ENCODE data around the gene CEP295NL. TPM values are rescaled to one million over a fixed set of nuclear protein-coding genes. Genes with fewer than 3 reads are reported as not detected.

Gene CEP295NL, protein sequence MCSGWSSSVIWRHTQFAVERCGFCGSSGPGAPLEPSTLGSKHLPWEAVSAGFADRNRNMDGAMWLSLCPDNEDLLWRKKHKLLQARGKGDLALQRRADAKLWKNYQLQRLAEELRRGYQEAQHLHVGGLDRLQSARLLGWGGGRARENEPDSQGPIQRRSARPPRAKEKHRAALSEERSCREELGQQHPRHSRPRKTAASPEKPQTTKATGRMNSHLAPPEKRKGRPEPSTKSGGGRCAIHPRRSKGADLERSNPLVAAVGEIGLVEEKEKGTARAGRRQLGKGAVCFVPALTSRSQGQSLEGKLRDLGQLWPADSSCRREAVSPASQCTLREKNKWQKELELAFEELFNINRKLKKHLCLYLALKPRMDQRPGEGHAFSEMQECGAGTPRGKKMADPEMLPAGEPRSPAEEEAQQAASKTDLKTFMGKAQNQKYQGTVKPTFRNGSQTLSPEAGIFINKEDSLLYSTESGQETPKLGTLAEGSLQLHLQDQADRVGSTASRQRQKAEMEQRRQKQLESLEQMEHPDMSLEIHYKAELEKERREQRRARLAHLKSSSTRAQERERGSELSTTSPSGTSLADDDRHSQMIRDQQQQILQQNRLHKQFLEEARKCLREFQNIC
- total RNA-seq = under 1 TPM; 0.72 to 0.82 TPM

DNA sequence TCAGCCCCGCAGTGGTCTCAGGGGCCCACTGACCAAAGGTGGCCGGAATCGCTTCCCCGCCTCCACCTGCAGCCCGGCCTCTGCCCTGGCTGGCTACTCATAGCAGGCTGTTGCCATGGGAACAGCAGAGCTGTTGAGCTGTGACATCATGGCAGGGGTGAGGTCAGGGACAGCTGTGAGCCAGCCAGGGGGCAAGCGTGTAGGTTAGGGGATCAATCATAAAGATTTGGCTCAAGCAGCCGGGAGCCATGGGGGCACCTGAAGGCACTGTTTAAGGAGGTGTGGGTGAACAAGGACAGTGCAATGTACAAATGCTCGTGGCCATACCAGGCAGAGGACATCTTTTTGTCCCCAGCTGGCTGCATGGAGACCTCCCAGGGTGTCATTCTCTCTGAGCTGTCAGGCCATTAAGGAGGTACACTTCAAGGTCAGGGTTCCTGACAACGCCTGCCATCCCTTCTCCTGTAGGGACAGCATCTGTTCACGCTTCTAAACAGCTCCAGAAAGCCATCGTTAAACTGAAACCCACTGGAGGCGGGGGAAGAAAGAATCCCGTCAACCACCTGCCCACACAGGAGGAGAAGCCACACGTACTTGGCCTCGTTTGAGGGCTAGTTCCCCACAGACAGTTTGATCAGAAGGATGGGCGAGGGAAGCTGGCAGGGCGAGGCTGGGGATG, at the start of gene CEP295NL:
Gene CEP295NL, minus strand, starts transcription at position 101 of the 679 bp plus-strand sequence. CDS start 1,373 bp downstream, outside the sequence.
- Histone ChIP-seq H3K27ac (no peak within 1 kb of the TSS), H3K9ac (ENCODE audit: low read depth in 2 of 2, low read length in 2 of 2) (no peak within 1 kb of the TSS), H3K4me1 (no peaks in the 10 kb centered on the region), H3K4me3 (no peak within 1 kb of the TSS), H3K36me3 (no peaks in the 10 kb centered on the region), H3K9me3 (no peaks in the 10 kb centered on the region), H3K27me3 (no peaks in the 10 kb centered on the region)
- DNase-seq = no peak
- TF ChIP-seq, protein P1, sequence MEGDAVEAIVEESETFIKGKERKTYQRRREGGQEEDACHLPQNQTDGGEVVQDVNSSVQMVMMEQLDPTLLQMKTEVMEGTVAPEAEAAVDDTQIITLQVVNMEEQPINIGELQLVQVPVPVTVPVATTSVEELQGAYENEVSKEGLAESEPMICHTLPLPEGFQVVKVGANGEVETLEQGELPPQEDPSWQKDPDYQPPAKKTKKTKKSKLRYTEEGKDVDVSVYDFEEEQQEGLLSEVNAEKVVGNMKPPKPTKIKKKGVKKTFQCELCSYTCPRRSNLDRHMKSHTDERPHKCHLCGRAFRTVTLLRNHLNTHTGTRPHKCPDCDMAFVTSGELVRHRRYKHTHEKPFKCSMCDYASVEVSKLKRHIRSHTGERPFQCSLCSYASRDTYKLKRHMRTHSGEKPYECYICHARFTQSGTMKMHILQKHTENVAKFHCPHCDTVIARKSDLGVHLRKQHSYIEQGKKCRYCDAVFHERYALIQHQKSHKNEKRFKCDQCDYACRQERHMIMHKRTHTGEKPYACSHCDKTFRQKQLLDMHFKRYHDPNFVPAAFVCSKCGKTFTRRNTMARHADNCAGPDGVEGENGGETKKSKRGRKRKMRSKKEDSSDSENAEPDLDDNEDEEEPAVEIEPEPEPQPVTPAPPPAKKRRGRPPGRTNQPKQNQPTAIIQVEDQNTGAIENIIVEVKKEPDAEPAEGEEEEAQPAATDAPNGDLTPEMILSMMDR (IDR thresholded peaks at IDR 0.05) = no peak
- intact Hi-C loops (cut with DNase I) = no loop called here

DNA sequence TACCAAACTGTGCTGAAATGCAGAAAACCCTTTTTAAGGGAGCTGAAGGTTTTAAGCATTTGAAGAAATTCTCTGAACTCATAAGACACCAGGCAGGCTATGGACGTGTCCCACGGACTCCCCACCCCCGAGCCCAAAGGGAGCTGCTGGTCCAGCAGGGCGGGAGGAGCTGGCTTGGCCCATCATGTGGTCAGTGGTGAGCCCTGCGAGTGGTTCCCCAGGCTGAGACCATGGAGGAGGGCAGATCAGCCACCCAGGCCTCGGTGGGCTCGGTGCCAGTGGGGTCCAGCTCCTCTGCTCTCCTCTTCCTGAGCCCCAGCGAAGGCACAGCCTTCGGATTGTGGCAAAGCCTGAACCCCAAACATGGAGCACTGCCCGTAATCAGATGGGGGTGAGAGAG, 49.7 kb upstream of the CEP295NL start:
- DNase-seq = no peak
- TF ChIP-seq, protein P1 (IDR thresholded peaks at IDR 0.05) = no peak
- intact Hi-C loops (cut with DNase I) = no loop called here
- H3K4me3 ChIP-seq = no peak overlapping the region
- no peaks in the 10 kb centered on the region for H3K36me3 ChIP-seq
- H3K4me1 ChIP-seq = no peaks in the 10 kb centered on the region
- no peaks in the 10 kb centered on the region for H3K27me3 ChIP-seq
- H3K27ac ChIP-seq = no peak overlapping the region
- peak overlapping the region; percentile 21 to 24 for H3K9ac ChIP-seq (ENCODE audit: low read depth in 2 of 2, low read length in 2 of 2)
- no peaks in the 10 kb centered on the region for H3K9me3 ChIP-seq

DNA sequence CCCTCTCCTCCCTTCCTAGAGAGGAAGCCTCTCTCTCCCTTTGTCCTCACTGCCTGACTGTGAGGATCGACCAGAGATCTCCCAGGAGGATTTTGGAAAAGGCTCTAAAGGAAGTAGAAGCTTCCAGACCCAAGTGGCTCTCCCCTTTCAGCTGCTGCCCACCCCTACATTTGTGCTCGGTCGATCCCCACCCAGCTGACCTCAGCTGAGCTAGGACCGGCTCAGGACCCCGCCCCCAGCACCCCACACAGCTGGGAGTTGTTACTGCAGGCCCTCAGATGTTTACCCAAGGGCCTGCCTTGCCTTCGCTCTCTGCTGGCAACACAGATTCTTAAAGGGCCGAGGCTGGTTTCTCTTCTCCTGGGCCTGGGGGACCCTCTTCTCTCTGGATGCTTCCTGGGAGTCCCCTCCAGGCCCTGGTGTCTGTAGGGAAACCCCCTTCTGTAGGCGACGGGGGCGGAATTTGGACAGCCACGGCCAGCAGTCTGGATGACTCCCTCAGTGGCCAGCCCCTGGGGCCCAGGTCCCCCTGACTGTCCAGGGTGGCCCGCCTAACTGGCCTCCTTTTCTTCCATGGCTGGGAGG, 49.1 kb upstream of the CEP295NL start:
- no peak overlapping the region for H3K27ac ChIP-seq
- H3K9ac ChIP-seq (ENCODE audit: low read depth in 2 of 2, low read length in 2 of 2) = peak overlapping the region in 1 of 2 donors; percentile 21
- H3K36me3 ChIP-seq = no peaks in the 10 kb centered on the region
- intact Hi-C loops (cut with DNase I) = no loop called here
- no peak for DNase-seq
- TF ChIP-seq, protein P1 (IDR thresholded peaks at IDR 0.05) = no peak
- H3K4me3 ChIP-seq = no peak overlapping the region
- peaks cover 2% of the 10 kb centered on the region for H3K4me1 ChIP-seq
- H3K9me3 ChIP-seq = no peaks in the 10 kb centered on the region
- no peaks in the 10 kb centered on the region for H3K27me3 ChIP-seq

DNA sequence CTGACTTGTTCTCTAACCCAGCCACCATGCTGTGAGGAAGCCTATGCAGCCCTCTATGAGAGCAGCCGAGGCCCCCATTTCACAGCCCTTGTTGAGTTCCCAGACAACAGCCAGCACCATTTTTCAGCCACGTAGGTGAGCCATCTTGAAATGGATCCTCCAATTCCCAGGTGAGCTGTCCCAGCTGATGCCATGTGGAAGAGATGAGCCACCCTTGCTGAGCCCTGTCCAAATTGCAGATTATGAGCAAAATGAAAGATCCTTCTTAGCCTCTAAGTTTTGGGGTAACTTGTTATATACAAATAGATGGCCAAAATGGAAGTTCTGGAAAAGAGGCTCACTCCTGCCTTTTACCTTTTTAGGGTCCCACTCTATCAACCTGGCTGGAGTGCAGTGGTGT, 47.9 kb upstream of the CEP295NL start:
- Histone ChIP-seq H3K4me3 (no peak overlapping the region), H3K27ac (no peak overlapping the region), H3K4me1 (peaks cover 3% of the 10 kb centered on the region), H3K36me3 (no peaks in the 10 kb centered on the region), H3K27me3 (no peaks in the 10 kb centered on the region), H3K9ac (ENCODE audit: low read depth in 2 of 2, low read length in 2 of 2) (no peak overlapping the region), H3K9me3 (no peaks in the 10 kb centered on the region)
- no peak for DNase-seq
- intact Hi-C loops (cut with DNase I) = no loop called here
- TF ChIP-seq, protein P1 (IDR thresholded peaks at IDR 0.05) = no peak
